OCI-LY7 (cell line): ENCODE measurements around the gene ROR2.

Experiments
- CTCF ChIP-seq: fragments of 200-600 bp; sonication (generic); conservative IDR thresholded peaks from 2 replicates; pipeline ENCODE4 v1.5.1; 2014; ENCODE audit warnings: mild to moderate bottlenecking, antibody characterized with exemption, low read length, moderate library complexity, mixed read lengths
- EZH2phosphoT487 ChIP-seq: fragments of 200-600 bp; sonication (generic); IDR thresholded peaks from 2 replicates; pipeline ENCODE4 v1.6.1; 2018; ENCODE audit warnings: low read depth, borderline replicate concordance, mild to moderate bottlenecking, mixed run types, antibody characterized with exemption, low read length, moderate library complexity, mixed read lengths

DNA sequence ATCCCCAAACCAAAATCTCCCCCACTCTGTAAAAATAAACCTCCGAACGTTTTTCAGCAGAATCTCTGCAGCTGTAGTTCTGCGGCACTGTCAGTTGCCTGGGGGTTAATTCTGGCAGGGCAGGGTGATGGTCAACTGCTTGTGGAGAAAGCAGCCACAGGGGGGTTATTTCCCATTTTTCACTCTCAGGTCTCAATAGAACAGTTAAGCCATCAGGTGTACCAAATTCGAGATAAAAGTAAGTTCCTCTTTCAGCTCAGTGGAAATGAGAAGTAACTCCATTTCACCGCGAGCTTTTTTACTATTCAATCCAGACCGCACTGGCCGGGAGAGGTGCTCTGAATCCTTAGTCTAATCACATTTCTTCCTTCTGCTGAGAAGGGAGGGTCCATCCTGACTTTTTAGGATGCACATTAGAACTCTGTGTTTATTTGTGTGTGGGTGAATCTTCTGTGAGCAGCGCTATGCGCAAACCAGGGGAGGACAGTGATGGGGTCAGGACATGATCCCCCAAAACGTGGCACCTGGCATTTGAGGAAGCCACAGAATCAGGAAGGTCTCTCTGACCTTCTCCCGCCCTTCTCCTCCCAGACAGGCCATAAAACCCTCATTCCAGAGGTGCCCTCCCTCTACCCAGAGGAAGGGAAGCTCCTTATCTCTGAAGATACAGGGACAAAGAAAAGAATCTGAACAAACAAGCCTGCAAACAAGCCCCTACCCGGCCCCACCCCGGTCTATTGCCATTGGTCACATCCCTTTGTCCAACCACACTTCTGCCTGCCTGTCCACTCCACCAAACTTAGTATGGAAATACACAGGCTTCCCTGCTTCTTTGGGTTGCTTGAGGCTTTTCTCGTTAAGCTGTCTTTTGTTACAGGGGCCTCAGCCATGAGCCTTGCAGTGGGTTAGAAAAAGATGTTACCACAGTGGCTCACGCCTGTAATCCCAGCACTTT, 229.0 kb downstream of the ROR2 start:
- TF ChIP-seq CTCF (peak; percentile 69), EZH2phosphoT487 (no peak)
